ENCODE measurements around the gene IL17RD.
"Not testable (repeated sequence)": the region's sequence is repeated elsewhere in the genome, so short reads cannot be mapped to it uniquely, and the experiment has no call there.

GRCh38 chr3:57083266-57083995 is 81.7 kb downstream of the IL17RD start:
- not testable (repeated sequence) for TF ChIP-seq CTCF (IDR thresholded peaks at IDR 0.05); POLR2AphosphoS5 (IDR thresholded peaks at IDR 0.05; ENCODE audit: low read depth, low read length); REST (IDR thresholded peaks at IDR 0.05; ENCODE audit: insufficient read depth in 1 of 2, low read depth in 2 of 2, low read length in 1 of 2); TCF7L2 (IDR thresholded peaks at IDR 0.05; ENCODE audit: low read depth, low read length)

All from Panc1 (cell line).